RWPE2 (cell line): ENCODE results near the gene SDS.

ENCODE experiments used
- ATAC-seq: fragments of 200-7000 bp; cut with Tn5 transposase; 3 replicates; pipeline ENCODE4 v1.9.1; 2021; ENCODE audit warnings: low read depth
- DNase-seq: peaks from one replicate; pipeline ENCODE4 v3.0.0-alpha.2; 2020; ENCODE audit warnings: low spot score
- H3K27ac ChIP-seq: fragments of 450-650 bp; 2 replicates; pipeline ENCODE4 v1.5.1; 2017; ENCODE audit warnings: mild to moderate bottlenecking; ENCODE audit not compliant: poor library complexity, severe bottlenecking
- H3K27me3 ChIP-seq: fragments of 250-450 bp; sonication (Bioruptor Pico); 2 replicates; pipeline ENCODE4 v1.5.1; 2021; ENCODE audit warnings: mild to moderate bottlenecking, moderate library complexity; ENCODE audit not compliant: insufficient read depth, poor library complexity, severe bottlenecking
- H3K36me3 ChIP-seq: fragments of 250-450 bp; sonication (Bioruptor Pico); 2 replicates; pipeline ENCODE4 v1.5.1; 2020; ENCODE audit warnings: low read depth, mild to moderate bottlenecking, moderate library complexity
- H3K4me1 ChIP-seq: fragments of 250-450 bp; sonication (Bioruptor Pico); 2 replicates; pipeline ENCODE4 v1.5.1; 2021; ENCODE audit warnings: mild to moderate bottlenecking, moderate library complexity; ENCODE audit not compliant: insufficient read depth, poor library complexity, severe bottlenecking
- H3K4me3 ChIP-seq: fragments of 250-450 bp; sonication (Bioruptor Pico); 2 replicates; pipeline ENCODE4 v1.5.1; 2021; ENCODE audit warnings: mild to moderate bottlenecking, moderate library complexity; ENCODE audit not compliant: severe bottlenecking
- H3K9me3 ChIP-seq: fragments of 250-450 bp; sonication (Bioruptor Pico); 2 replicates; pipeline ENCODE4 v1.5.1; 2021; ENCODE audit warnings: mild to moderate bottlenecking, moderate library complexity; ENCODE audit not compliant: severe bottlenecking
- CTCF ChIP-seq: fragments of 450-650 bp; IDR thresholded peaks from one replicate; pipeline ENCODE4 v1.5.1; 2017; ENCODE audit warnings: mild to moderate bottlenecking, moderate library complexity; ENCODE audit not compliant: poor library complexity, severe bottlenecking

Gene SDS

GRCh38 chr12:113436993-113437728, 33.5 kb upstream of the SDS start:
- Histone ChIP-seq H3K4me3 (no peak overlapping the region), H3K27ac (no peak overlapping the region), H3K9me3 (no peaks in the 10 kb centered on the region), H3K27me3 (peaks cover 5% of the 10 kb centered on the region), H3K4me1 (no peaks in the 10 kb centered on the region), H3K36me3 (no peaks in the 10 kb centered on the region)
- no peak for DNase-seq
- TF ChIP-seq CTCF, result no peak
- ATAC-seq, result no peak

GRCh38 chr12:113436586-113436985, 32.9 kb upstream of the SDS start:
- no peak overlapping the region for H3K4me3 ChIP-seq
- H3K9me3 ChIP-seq, result no peaks in the 10 kb centered on the region
- DNase-seq (no peak), ATAC-seq (no peak)
- H3K4me1 ChIP-seq, result no peaks in the 10 kb centered on the region
- H3K27me3 ChIP-seq, result peaks cover 5% of the 10 kb centered on the region
- H3K36me3 ChIP-seq, result no peaks in the 10 kb centered on the region
- no peak for TF ChIP-seq CTCF
- H3K27ac ChIP-seq, result no peak overlapping the region

- peaks cover 5% of the 10 kb centered on the region for H3K27me3 ChIP-seq
- H3K27ac ChIP-seq, result no peak overlapping the region
- no peaks in the 10 kb centered on the region for H3K9me3 ChIP-seq
- no peaks in the 10 kb centered on the region for H3K4me1 ChIP-seq
- no peaks in the 10 kb centered on the region for H3K36me3 ChIP-seq
- no peak for ATAC-seq
- no peak overlapping the region for H3K4me3 ChIP-seq
- no peak for TF ChIP-seq CTCF
- no peak for DNase-seq
Measured at GRCh38 chr12:113435367-113435766, 31.7 kb upstream of the SDS start.

GRCh38 chr12:113432986-113433385, 29.3 kb upstream of the SDS start:
- Histone ChIP-seq H3K4me1 (no peaks in the 10 kb centered on the region), H3K27ac (no peak overlapping the region), H3K4me3 (no peak overlapping the region), H3K9me3 (no peaks in the 10 kb centered on the region), H3K27me3 (no peaks in the 10 kb centered on the region), H3K36me3 (no peaks in the 10 kb centered on the region)
- ATAC-seq (no peak), DNase-seq (no peak)
- TF ChIP-seq CTCF, result no peak

GRCh38 chr12:113428482-113428881, 24.8 kb upstream of the SDS start:
- Histone ChIP-seq H3K27me3 (no peaks in the 10 kb centered on the region), H3K4me1 (no peaks in the 10 kb centered on the region), H3K4me3 (no peak overlapping the region), H3K36me3 (no peaks in the 10 kb centered on the region), H3K27ac (no peak overlapping the region), H3K9me3 (no peaks in the 10 kb centered on the region)
- DNase-seq (no peak), ATAC-seq (no peak)
- TF ChIP-seq CTCF, result no peak
